Prostate gland (tissue), 2 donors: ENCODE measurements around the gene LAD1.

Source experiments
- CTCF ChIP-seq, 4 experiments: fragments of 200-600 bp in 2 of 4; fragments of 450-650 bp in 2 of 4; sonication (generic) in 2 of 4; IDR thresholded peaks; 1 replicate in 3 of 4; 2 replicates in 1 of 4; pipeline ENCODE4 v1.5.1; 2016 to 2019; ENCODE audit warnings: antibody characterized with exemption in 4 of 4, mild to moderate bottlenecking in 2 of 4, moderate library complexity in 2 of 4
- POLR2A ChIP-seq: fragments of 450-650 bp; IDR thresholded peaks from one replicate; pipeline ENCODE4 v1.6.1; 2016; ENCODE audit warnings: antibody characterized with exemption, mild to moderate bottlenecking
- POLR2AphosphoS5 ChIP-seq: sonication (generic); formaldehyde crosslinking; IDR thresholded peaks from one replicate; pipeline ENCODE4 v1.6.1; 2017; ENCODE audit warnings: antibody characterized with exemption

GRCh38 chr1:201401700-201402099 lies 2.6 kb upstream of the LAD1 start:
- TF ChIP-seq CTCF (IDR thresholded peaks at IDR 0.05): no peak
- TF ChIP-seq POLR2AphosphoS5: no peak
- TF ChIP-seq POLR2A: no peak
